NCI-H1092 (cell line): ENCODE results near the gene ANO9.
"Not testable (repeated sequence)": the region's sequence is repeated elsewhere in the genome, so short reads cannot be mapped to it uniquely, and the experiment has no call there.

ENCODE experiments used
- DNase-seq: peaks from one replicate; lab custom pipeline; 2025; lab: John Stamatoyannopoulos, UW

The ANO9 gene

GRCh38 chr11:434496-434895 lies 7.3 kb downstream of the ANO9 start:
- no peak for DNase-seq

- DNase-seq, result no peak
These were observed 8.2 kb downstream of the ANO9 start for GRCh38 chr11:433641-434040.

GRCh38 chr11:433111-433510 lies 8.7 kb downstream of the ANO9 start:
- no peak for DNase-seq

GRCh38 chr11:432501-433100 lies 9.2 kb downstream of the ANO9 start:
- DNase-seq, result no peak

GRCh38 chr11:431921-432320 lies 9.9 kb downstream of the ANO9 start:
- no peak for DNase-seq

- no peak for DNase-seq
These were observed 11.8 kb downstream of the ANO9 start for GRCh38 chr11:429931-430456.

- no peak for DNase-seq
These were observed 12.4 kb downstream of the ANO9 start for GRCh38 chr11:429391-429790.

- no peak for DNase-seq
These were observed 13.5 kb downstream of the ANO9 start for GRCh38 chr11:428295-428694.

- no peak for DNase-seq
These were observed 15.0 kb downstream of the ANO9 start for GRCh38 chr11:426851-427250.

- no peak for DNase-seq
These were observed 16.5 kb downstream of the ANO9 start for GRCh38 chr11:425301-425700.

GRCh38 chr11:424766-425165 lies 17.0 kb downstream of the ANO9 start:
- DNase-seq, result not testable (repeated sequence)

- no peak for DNase-seq
These were observed 17.6 kb downstream of the ANO9 start for GRCh38 chr11:424232-424631.

- DNase-seq, result no peak
These were observed 19.6 kb downstream of the ANO9 start for GRCh38 chr11:422249-422656.

- no peak for DNase-seq
These were observed 20.9 kb downstream of the ANO9 start for GRCh38 chr11:420911-421321.

GRCh38 chr11:420054-420910 lies 21.5 kb downstream of the ANO9 start:
- no peak for DNase-seq

GRCh38 chr11:419248-420005 lies 22.4 kb downstream of the ANO9 start:
- DNase-seq, result no peak

GRCh38 chr11:418343-419247 lies 23.2 kb downstream of the ANO9 start:
- DNase-seq, result no peak

GRCh38 chr11:417652-418342 lies 24.0 kb downstream of the ANO9 start:
- DNase-seq, result no peak

- DNase-seq, result no peak
These were observed 24.8 kb downstream of the ANO9 start for GRCh38 chr11:416757-417621.
